HG03025 (cell line): ENCODE data around the gene CFAP161.
"Not testable (repeated sequence)": the region's sequence is repeated elsewhere in the genome, so short reads cannot be mapped to it uniquely, and the experiment has no call there.

Source experiments
- ATAC-seq: cut with Tn5 transposase; IDR thresholded peaks from one replicate; pipeline ENCODE4 v1.9.1; 2021; ENCODE audit warnings: mild to moderate bottlenecking, moderate library complexity; ENCODE audit not compliant: unreplicated experiment, low FRiP score

The CFAP161 gene

DNA sequence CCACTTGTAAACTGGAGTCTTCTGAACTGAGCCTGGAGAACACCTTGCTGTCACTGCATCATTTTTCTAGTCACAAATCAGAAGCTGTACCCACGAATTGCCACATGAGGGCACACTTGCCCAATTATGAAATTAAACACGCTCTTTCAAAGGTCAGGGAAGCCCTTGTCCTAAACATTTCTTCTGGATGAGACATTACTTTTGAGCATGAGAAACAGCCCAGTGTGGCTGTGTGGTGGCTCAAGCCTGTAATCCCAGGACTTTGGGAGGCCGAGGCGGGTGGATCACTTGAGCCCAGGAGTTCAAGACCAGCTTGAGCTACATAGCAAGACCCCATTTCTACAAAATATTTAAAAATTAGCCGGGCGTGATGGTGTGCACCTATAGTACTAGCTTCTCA is 27.5 kb upstream of the CFAP161 start:
- ATAC-seq = no peak

DNA sequence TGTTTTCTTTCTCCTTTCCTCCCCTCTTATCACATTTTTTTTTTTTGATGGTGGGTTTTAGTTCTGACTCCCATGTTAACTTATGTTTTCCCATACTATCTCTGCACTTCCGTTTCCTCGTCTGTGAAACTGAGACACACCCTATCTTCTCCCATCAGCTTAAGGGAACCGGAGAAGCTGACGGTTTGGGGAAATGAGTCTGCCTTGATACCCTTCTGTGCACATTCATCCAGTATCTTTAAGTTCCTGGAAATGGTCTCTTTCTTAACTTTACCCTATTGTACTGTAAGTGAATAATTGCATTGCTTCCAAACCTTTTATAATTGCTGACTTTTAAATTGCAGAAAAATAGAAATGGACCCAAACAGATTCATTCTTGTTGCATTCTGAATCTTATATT is 26.2 kb upstream of the CFAP161 start:
- ATAC-seq = no peak

DNA sequence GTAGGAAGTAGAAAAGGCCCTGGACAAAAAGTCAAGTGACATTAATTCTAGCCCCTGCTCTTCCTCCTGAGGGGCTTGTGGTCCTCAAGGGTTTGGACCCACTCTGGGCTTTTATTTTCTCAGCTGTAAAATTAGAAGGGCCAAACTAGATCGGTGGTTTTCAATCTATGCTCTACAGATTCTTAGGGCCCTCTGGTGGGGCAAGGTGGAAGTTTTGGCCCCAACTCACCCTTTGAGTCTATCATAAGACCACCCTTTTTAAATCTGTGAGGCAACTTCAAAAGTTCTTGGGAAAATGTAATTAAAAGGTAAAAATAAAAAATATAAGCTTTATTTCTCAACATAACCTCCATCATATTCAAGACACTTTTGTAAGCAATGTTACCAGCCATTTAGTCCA is 25.6 kb upstream of the CFAP161 start:
- ATAC-seq = no peak

DNA sequence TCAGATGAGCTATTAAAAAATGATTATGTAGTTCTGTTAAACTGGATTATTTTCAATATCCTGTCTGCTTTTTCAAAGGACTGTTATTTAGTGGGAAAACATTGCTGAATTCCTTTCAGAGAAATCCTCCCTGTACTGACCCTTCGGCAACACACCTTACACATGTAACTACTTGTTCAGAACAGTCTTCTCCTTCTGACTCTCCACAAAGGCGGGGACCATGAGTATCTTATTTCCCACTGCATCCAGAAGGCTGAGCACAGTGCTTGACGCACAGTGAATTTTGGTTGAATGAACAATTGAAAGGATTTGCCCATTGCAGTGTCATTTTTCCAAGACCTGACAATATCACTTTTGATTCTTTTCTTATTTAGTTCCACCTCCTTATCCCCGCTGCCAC is 23.1 kb upstream of the CFAP161 start:
- ATAC-seq = no peak

DNA sequence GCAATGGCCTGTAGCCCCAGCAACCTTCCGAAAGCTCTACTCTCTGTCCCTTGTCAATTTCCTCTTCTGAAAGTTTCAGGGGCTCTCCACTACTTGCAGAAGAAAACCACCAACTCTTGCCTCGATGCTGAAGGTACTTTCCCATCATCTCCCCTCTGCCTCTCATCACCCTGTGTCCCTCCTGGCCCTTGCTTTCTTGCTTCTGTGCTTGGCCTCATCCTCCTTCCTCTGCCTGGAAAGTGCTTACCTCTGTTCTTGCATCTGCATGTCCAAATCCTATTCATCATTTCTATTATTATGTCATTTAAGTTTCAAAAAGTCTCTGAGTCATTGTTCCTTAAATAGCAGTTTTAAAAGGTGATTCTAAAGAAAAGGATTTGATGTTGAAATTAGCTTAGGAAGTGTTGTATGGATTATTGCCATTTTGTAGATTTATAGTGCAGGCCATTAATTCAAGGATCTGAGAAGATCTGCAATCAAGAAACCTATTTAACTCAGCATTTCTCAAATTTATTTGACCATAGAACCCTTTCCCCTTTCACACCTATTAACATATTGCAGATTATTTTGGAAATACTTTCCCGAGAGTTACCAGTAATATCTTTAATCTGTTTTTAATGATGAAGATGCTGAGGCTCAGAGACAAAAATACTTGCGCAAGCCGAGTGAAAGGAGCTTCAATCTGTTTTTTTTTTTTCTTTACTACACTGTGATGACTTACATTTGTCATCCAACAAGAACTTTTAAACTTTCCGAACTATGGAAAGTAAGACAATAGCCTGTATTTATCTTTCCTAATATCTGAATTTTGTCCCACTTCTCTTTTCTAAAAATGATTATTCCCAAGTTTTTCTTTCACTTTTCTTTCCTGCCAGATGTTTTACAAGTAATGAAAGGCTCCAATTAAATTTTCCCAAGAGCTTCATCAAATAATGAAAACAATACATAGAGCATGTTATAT is 22.3 kb upstream of the CFAP161 start:
- peak; percentile 93 for ATAC-seq

DNA sequence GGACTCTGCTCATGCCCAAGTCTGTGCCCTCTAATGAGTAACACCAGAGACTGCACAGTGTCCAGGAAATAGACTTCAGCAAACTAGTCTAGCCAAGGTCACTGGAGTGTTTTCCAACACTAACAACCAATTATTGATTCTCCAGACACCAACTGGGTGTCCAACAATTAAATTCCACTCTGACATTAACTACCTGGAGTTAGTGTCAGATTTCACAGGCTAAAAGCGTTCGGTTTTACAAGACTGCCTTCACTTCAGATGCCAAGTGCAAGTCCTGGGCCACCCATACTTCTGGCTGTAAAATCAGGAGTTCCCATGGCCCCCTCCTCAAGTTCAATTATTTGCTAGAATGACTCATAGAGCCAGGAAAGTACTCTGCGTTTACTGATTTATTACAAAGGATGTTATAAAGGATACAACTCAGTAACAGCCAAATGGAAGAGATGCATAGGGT is 20.8 kb upstream of the CFAP161 start:
- no peak for ATAC-seq

DNA sequence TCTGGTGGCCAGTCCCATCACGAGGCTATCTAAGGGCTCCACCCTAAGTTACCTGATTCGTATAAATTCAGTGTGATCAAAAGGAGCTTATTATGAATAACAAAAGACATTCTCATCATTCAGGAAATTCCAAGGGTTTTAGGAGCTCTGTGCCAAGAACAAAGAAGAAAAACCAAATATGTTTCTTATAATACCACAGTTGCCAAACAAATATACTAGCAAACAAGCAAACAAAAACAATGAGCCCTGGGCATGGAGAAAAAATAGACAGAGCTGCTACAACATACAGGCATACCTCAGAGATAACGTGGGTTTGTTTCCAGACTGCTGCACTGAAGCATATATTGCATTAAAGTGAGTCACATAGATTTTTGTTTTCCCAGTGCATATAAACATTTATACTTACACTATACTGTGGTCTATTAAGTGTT is 20.2 kb upstream of the CFAP161 start:
- no peak for ATAC-seq

DNA sequence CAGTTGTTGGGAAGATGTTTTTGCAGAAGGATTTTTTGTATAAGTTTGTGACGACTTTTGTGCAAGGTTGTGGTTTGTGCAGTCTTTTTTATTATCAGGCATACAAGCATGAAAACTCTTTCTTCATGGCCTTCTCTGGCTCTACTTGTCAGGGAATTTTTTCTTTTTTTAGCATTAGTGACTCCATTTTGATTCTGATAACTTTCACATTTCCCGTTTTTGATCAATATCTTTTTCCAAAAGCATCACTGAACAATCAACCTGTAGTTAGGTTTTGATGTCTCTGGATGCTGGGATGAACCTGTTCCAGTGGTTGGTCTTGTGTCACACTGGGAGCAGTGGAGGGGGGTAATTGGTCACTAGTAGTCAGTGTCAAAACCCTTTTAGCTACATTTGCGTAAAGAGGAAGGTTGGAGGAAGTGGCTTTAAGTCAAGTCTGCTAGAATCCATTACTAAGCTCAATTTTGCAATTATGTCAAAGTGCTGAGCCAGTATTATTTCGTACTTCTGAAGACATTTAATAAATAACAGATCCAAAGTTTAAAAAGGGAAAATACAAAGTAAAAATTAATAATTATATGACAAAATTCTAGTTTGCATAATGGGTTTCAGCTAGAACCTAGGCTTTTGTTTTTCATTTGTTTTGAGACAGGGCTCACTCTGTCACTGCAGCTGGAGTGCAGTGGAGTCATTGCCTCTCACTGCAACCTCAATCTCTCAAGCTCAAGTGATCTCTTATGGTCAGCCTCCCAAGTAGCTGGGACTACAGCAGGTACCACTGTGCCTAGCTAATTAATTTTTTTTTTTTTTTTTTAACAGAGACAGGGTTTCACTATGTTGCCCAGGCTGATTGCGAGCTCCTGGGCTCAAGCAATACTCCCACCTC is 18.8 kb upstream of the CFAP161 start:
- ATAC-seq = no peak

DNA sequence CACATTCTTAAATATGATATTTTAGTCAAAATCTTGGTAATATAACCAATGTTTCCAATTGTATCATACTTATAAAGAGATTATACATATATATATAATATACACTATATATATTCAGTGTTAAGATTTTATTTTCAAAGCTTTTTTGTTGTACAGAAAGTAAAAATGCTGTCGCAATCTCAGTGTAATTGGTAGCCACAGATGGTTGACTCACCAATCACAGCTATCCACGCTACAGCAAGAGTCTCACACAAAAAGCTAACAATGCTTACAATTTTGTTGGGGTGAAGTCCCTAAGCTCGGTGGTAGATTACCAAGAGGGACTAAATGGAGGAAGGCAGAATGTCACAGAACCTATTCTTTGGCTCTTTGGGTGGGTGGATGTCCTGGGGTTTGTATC is 16.9 kb upstream of the CFAP161 start:
- no peak for ATAC-seq

DNA sequence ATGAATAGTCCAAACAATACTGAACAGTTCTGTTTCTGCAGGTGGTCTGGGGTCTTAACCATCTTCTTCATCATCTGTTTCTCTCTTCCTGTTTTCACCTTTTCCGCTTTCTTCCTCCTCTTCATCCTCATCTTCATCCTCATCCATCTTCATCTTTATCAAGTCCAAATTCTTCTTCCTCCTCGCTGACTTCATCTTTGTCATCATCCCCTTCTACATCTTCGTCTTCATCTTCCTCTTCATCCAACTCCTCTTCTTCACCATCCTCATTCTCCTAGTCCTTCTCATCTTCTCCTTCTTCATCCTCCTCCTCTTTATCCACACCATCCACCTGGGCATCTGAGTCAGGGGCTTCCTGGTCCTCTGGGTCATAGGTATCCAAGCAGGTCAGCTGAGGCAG is 16.5 kb upstream of the CFAP161 start:
- ATAC-seq = no peak

DNA sequence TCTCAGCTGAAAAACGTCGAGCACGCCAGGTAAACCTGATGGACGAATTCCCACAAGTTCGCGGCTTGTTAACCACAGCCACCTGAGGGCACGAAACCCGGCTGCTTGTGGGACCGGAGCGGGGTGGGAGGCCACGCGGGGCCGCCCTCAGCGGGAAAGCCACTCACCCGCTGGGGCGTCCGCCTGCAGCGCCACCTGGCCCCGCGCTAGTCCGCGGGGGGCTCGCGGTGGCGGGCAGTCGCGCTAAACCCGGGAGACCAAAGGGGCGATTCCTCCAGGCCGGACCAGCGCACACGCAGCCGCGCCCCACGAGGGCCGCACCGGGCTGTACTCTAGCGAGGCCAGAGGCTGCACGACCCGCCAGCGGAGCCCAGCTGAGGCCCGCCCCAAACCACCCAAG is 15.7 kb upstream of the CFAP161 start:
- ATAC-seq = no peak

DNA sequence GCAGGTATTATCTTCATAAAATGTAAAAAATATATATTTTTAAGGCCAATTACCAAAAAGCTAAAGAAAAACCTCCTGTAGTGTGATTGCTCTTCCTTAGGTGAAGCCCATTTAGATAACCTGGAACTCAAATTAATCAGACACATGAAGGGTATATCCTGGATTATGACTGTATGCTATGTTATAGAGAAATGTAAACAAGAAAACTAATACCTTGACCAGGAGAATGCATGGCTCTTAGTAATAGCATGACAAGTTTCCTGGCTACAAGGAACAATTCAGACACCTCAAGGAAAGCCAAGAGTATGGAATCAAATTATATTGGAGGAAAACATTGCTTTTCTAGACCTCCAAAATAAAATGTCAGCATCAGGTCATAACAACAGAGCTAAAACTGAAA is 14.0 kb upstream of the CFAP161 start:
- ATAC-seq = no peak

DNA sequence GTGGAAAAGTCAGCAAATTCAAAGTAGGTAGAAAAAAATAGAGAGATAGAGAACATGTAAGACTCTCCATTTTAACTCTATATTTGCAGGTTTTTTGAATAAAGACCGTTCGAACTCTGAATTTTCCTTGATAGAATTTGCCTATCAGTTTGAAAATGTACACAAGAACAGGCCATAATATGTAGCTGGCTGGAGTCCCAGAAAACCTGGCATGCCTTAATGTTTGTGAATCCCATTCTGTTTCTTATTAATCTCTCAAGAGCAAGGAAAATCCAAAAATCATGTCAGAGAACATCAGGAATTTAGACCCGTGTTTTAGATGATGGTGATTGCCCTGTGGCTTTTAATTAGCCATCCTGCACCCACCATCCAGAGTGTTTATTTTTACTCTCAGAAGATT is 7.2 kb upstream of the CFAP161 start:
- ATAC-seq = no peak

DNA sequence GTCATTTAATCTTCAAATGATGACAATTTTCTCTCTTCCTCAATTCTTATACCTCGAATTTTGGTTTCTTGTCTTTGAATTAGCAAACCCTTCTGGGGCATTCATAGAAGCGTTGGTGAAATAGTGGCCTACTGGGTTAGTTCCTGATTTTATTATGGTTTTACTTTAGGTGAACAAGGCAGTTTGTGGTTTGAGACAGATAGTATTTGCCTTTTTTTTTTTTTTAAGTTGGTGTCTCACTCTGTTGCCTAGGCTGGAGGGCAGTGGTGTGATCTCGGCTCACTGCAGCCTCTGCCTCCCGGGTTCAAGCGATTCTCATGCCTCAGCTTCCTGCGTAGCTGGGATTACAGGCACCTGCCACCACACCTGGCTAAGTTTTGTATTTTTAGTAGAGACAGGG is 7.4 kb downstream of the CFAP161 start:
- not testable (repeated sequence) for ATAC-seq

DNA sequence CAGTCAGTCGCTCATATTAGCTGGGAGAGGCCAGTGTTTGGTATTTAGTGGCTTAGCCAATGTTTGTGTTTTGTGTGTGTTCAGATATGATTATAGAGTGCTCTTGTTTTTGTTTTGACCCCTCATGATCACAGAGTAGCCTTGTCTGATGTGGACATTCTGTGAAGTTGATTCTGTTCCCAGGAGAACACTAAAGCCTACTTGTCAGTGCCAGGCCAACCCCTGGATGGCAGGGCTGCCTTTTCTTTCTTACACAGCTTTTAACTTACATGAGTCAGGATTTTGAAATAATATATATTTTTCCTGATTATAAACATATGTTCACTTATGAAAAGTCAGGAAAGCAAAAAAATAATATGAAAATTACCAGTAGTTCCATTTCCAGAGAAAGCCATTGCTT is 11.9 kb downstream of the CFAP161 start:
- ATAC-seq = no peak

DNA sequence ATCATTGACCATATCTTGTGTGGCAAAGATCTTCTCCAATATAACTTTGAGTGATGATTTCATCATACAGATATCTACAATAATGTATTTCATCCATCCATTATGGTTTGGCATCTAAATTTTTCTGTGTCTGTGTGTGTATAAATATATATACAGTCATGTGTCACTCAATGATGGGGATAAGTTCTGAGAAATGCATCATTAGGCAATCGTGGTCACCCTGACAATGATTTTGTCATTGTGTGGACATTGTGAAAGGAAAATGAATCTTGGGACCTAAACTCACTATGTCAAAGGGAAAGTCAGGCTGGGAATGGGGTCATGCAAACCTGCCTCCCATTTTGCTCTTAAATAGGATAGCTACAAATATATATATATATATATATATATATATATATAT is 12.4 kb downstream of the CFAP161 start:
- no peak for ATAC-seq

DNA sequence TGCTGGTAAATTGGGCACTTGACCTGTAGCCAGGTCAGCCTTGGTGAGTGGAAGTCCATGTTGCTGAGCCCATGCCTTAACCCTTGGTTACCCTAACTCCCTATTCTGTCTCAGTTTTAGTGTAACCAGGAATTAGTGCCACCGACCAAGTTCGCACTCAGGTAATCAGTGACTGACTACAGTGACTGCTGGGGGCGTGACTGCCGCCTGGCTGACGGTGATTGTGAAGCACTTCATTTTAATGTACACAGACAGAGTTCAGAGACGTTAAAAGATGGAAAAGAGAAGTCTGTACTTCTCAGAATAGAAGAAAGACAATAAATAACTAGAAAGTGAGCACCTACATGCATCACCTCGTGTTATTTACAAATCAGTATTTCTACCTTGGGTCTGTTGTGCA is 17.3 kb downstream of the CFAP161 start:
- ATAC-seq = no peak

DNA sequence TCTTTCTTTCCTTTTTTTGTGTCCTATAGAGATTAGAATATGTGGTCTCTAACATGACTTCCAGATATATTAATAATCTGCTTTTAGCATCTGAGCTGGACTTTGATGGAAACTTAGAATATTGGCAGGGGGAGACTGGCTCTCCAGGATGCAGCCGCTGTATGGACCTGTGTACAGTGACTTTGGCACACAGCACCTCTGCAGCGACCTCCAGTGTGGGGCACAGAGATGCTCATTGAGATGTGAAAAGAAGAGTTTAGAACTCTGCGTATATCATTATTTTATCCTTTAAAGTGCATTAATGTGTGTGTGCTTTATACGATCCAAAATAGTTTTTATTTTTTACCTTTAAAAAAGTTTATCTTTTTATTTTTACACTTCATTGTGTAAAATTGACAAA is 18.3 kb downstream of the CFAP161 start:
- ATAC-seq = no peak

DNA sequence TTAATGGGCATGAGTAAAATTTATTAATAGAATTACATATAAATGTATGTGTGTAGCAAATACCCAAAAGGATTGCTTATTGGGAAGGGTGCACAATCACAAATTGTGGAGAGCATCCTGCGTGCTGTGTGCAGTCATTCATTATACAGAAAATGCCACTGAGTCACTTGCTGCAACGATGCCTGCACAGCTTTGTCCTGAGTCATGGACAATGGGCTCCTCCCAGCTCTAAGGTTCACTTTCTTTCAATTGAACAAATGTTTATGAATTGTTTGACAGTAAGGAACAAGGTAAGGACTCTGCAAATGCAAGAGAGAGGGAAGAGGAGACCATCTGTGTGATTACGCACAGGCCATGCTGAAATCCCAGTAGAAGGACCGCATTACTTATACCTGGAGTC is 18.7 kb downstream of the CFAP161 start:
- ATAC-seq = no peak

DNA sequence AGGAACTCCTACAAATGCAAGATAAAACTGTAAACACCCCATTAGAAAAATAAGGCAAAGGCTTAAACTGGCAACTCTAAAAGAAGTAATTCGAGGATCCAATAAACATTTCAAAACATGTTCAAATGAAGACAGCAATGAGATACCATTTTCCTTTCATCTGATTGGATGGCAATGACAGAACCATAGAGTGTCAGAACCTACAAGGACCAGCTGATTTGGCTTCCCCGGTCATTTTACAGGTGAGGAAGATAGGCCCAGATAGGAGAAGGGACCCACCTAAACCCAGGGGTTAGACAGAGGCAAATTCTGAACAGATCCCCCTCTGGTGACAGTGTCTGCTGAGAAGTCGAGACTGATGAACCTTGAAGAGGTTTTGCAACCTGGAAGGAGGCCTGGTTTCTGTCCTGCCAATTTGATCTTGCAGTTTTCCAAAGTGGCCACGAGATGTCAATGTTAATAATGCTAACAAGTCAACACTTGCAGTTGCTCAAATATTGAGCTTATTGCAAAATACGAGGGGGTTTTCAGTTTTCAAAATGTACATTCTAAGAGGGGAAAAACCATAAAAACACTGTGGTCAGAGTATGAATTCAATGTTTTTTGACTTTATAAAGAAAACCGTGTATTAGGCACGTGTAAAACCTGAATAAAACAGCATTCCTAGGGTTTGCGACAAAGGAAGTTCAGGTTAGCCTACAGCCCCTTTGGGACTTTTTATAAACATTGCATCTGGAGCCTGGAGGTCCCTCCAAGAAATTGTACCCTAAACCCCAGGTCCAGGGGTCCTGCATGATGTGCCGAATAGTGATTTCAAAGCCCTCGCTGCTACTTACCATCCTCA is 21.5 kb downstream of the CFAP161 start:
- ATAC-seq = no peak

DNA sequence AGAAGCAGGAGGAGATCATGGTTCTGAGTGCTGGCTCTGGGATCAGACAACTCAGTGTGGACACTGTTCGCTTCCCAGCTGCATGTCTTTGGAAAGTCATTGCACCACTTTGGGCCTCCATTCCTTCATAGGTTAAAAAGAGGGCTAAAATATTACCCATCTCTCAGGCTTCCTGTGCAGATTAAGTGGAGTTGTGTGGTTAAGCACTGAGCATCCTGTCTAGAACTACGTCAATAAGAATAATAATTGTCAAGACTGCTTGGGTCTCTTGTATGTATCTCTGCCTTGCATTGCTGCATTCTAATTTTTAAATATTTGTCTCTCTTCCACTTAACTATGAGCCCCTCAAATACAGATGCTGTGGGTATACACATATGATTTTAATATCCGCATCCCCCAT is 22.3 kb downstream of the CFAP161 start:
- ATAC-seq = no peak
